Measurements from ENCODE around the gene SCN2B. TPM values are rescaled to one million over a fixed set of nuclear protein-coding genes. Genes with fewer than 3 reads are reported as not detected.

The SCN2B gene
- total and polyA plus RNA-seq, 2 of the 4 experiments (the other 2 are of a cell fraction) = under 0.01 to 0.05 TPM

DNA sequence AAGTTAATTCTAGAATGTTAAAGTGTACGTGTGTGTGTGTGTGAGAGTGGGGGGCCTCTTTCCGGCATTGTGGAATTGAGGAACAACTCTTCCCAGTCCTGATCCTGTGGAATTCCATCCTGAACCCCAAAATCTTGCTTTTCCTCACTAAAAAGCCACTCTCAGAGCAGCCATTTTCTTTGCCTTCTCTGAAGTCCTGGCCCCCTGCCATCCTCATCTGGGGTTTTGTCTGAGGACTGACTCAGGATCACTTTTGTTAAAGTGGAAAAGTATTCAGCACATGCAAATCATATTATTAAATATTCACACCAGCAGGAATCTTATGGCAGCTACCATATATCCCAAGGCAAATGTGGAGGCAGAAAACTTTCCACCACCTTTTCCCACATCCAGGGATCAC is 27.6 kb downstream of the SCN2B start:
- Histone ChIP-seq H4K20me1 (ENCODE audit: insufficient read depth, low read length) (no peaks in the 10 kb centered on the region), H3K27me3 (ENCODE audit: control insufficient read depth, insufficient read depth, low read length) (peaks cover 59% of the 10 kb centered on the region), H2AK9ac (replicated peaks; ENCODE audit: low read depth, low read length, poor library complexity) (no peak overlapping the region), H3K27ac (ENCODE audit: insufficient read depth, low read length) (no peak overlapping the region), H3K4me1 (ENCODE audit: control insufficient read depth, insufficient read depth, low read length) (no peaks in the 10 kb centered on the region; the same call in 1 of the 2 replicates), H2AK5ac (ENCODE audit: low read depth, low read length) (no peak overlapping the region), H3K9ac (ENCODE audit: low read depth, low read length) (no peak overlapping the region), H3K23ac (ENCODE audit: low read depth, low read length) (no peak overlapping the region), H4K91ac (ENCODE audit: insufficient read depth, low read depth, low read length) (no peak overlapping the region), H3K36me3 (ENCODE audit: control insufficient read depth, insufficient read depth, low read length) (no peaks in the 10 kb centered on the region), H3K4ac (ENCODE audit: low read depth, low read length) (no peak overlapping the region), H3K4me3 (ENCODE audit: insufficient read depth, low read depth, low read length) (no peak overlapping the region), H2BK15ac (ENCODE audit: low read depth, low read length) (no peak overlapping the region), H3K4me2 (ENCODE audit: low read depth, low read length) (no peak overlapping the region), H3K79me1 (ENCODE audit: low read depth in 1 of 2, low read length in 2 of 2) (no peaks in the 10 kb centered on the region), H3K56ac (ENCODE audit: extremely low read depth, insufficient read depth, low read length) (no peak overlapping the region), H4K8ac (ENCODE audit: low read depth in 2 of 2, low read length in 2 of 2) (no peak overlapping the region), H2BK5ac (ENCODE audit: low read depth, low read length, poor library complexity, severe bottlenecking) (no peak overlapping the region), H2BK20ac (ENCODE audit: low read depth, low read length) (no peak overlapping the region), H3K9me1 (ENCODE audit: insufficient read depth, low read length) (no peaks in the 10 kb centered on the region), H4K5ac (ENCODE audit: low read depth, low read length) (no peak overlapping the region), H3K9me3 (ENCODE audit: control insufficient read depth, insufficient read depth, low read length) (no peaks in the 10 kb centered on the region), H3K14ac (replicated peaks; ENCODE audit: low read depth, low read length) (no peak overlapping the region), H2AFZ (replicated peaks; ENCODE audit: low read length, poor library complexity) (no peak overlapping the region), H2BK120ac (ENCODE audit: low read depth, low read length) (no peak overlapping the region), H3K18ac (ENCODE audit: low read depth, low read length) (no peak overlapping the region)
- no peak for ATAC-seq (ENCODE audit: low read depth)
- ChIA-PET CTCF (interaction anchor here (0.5 kb wide), 1 partner anchor 32 kb away, joined by 3 read pairs; no protein-coding TSS in a partner anchor), POLR2A (ENCODE audit: unreplicated experiment) (no interaction called here)
- in situ Hi-C loops (cut with MboI; ENCODE audit: low sequenced_read_pairs) = loop anchor here (10.0 kb wide), 1 partner anchor 206 kb away; the partner anchor contains the start of gene UBE4A
- TF ChIP-seq CHD1 (IDR thresholded peaks at IDR 0.05; ENCODE audit: low read depth, low read length) = no peak
- TF ChIP-seq RAD21 (IDR thresholded peaks at IDR 0.05; ENCODE audit: low read length) = no peak
- no peak for TF ChIP-seq SMC3 (IDR thresholded peaks at IDR 0.05; ENCODE audit: low read depth, low read length)
- TF ChIP-seq MAFK (IDR thresholded peaks at IDR 0.05; ENCODE audit: low read depth, low read length) = no peak
- TF ChIP-seq, protein P1, sequence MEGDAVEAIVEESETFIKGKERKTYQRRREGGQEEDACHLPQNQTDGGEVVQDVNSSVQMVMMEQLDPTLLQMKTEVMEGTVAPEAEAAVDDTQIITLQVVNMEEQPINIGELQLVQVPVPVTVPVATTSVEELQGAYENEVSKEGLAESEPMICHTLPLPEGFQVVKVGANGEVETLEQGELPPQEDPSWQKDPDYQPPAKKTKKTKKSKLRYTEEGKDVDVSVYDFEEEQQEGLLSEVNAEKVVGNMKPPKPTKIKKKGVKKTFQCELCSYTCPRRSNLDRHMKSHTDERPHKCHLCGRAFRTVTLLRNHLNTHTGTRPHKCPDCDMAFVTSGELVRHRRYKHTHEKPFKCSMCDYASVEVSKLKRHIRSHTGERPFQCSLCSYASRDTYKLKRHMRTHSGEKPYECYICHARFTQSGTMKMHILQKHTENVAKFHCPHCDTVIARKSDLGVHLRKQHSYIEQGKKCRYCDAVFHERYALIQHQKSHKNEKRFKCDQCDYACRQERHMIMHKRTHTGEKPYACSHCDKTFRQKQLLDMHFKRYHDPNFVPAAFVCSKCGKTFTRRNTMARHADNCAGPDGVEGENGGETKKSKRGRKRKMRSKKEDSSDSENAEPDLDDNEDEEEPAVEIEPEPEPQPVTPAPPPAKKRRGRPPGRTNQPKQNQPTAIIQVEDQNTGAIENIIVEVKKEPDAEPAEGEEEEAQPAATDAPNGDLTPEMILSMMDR (conservative IDR thresholded peaks at IDR 0.05; ENCODE audit: low read depth, low read length) = no peak
- TF ChIP-seq MAZ (IDR thresholded peaks at IDR 0.05; ENCODE audit: borderline replicate concordance, low read depth, low read length) = no peak
- no peak for TF ChIP-seq CEBPB (IDR thresholded peaks at IDR 0.05; ENCODE audit: low read depth, low read length)
- no peak for TF ChIP-seq RCOR1 (IDR thresholded peaks at IDR 0.05; ENCODE audit: insufficient replicate concordance, low read length)
- no peak for TF ChIP-seq MXI1 (IDR thresholded peaks at IDR 0.05; ENCODE audit: borderline replicate concordance, low read depth, low read length)
- TF ChIP-seq, protein P2, sequence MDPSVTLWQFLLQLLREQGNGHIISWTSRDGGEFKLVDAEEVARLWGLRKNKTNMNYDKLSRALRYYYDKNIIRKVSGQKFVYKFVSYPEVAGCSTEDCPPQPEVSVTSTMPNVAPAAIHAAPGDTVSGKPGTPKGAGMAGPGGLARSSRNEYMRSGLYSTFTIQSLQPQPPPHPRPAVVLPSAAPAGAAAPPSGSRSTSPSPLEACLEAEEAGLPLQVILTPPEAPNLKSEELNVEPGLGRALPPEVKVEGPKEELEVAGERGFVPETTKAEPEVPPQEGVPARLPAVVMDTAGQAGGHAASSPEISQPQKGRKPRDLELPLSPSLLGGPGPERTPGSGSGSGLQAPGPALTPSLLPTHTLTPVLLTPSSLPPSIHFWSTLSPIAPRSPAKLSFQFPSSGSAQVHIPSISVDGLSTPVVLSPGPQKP (IDR thresholded peaks at IDR 0.05; ENCODE audit: borderline replicate concordance, low read depth, low read length) = no peak
- DNase-seq = no peak
- WGBS, 2 experiments (ENCODE audit: extremely low coverage in 2 of 2, insufficient read length in 1 of 2) = no CpG with 5 or more reads among the region's 2 CpGs
- BruUV-seq (replicated peaks) = no TSS peak
- dilution Hi-C loops (cut with HindIII; ENCODE audit: low sequenced_read_pairs, unreplicated experiment) = no loop called here
- intact Hi-C loops (cut with micrococcal nuclease) = loop anchor here (5.0 kb wide), 2 partner anchors 338 to 418 kb away; partner anchors contain the start of gene IFT46

All from IMR-90 (cell line).